Heart left ventricle (tissue), 16 donors: Measurements from ENCODE around the gene MAML3. TPM values are rescaled to one million over a fixed set of nuclear protein-coding genes. Genes with fewer than 3 reads are reported as not detected.

Experiments
- ATAC-seq, 4 donors: fragments of 200-7000 bp; cut with Tn5 transposase; one replicate each; pipeline ENCODE4 v1.9.1; 2020 to 2022; ENCODE audit warnings: moderate library complexity in 4 of 4, mild to moderate bottlenecking in 3 of 4, moderate number of reproducible peaks in 1 of 4
- DNase-seq, 5 donors: peaks; one replicate each; pipeline ENCODE4 v3.0.0-alpha.2; 2020
- H3K27ac ChIP-seq, 12 donors: fragments of 200-600 bp; sonication (generic) in 4 of 12; one replicate each; pipeline versions ENCODE4 v1.5.0 to v1.8.0; 2016 to 2022; ENCODE audit warnings: mild to moderate bottlenecking in 2 of 12
- H3K27me3 ChIP-seq, 9 donors: fragments of 200-600 bp; sonication (generic) in 2 of 9; one replicate each; pipeline versions ENCODE4 v1.5.1 to v1.8.0; 2016 to 2022; ENCODE audit warnings: mild to moderate bottlenecking in 3 of 9
- H3K36me3 ChIP-seq, 9 donors: fragments of 200-600 bp; sonication (generic) in 2 of 9; one replicate each; pipeline versions ENCODE4 v1.5.0 to v1.8.0; 2018 to 2022; ENCODE audit warnings: mild to moderate bottlenecking in 2 of 9
- H3K4me1 ChIP-seq, 12 donors: fragments of 200-600 bp; sonication (generic) in 4 of 12; one replicate each; pipeline versions ENCODE4 v1.5.0 to v1.8.0; 2016 to 2022; ENCODE audit warnings: mild to moderate bottlenecking in 3 of 12
- H3K4me3 ChIP-seq, 12 donors: fragments of 200-600 bp; sonication (generic) in 4 of 12; one replicate each; pipeline versions ENCODE4 v1.5.0 to v1.8.0; 2017 to 2022; ENCODE audit warnings: mild to moderate bottlenecking in 9 of 12, moderate library complexity in 4 of 12
- H3K9me3 ChIP-seq, 12 donors: fragments of 200-600 bp; sonication (generic) in 4 of 12; one replicate each; pipeline versions ENCODE4 v1.5.0 to v1.8.0; 2016 to 2022; ENCODE audit warnings: mild to moderate bottlenecking in 1 of 12
- CTCF ChIP-seq, 12 donors: fragments of 200-600 bp; sonication (generic) in 4 of 12; IDR thresholded peaks; one replicate each; pipeline versions ENCODE4 v1.5.0 to v1.8.0; 2018 to 2022; ENCODE audit warnings: antibody characterized with exemption in 12 of 12, mild to moderate bottlenecking in 5 of 12
- POLR2A ChIP-seq, 2 donors: fragments of 450-650 bp; IDR thresholded peaks; one replicate each; pipeline ENCODE4 v1.6.1; 2017; ENCODE audit warnings: antibody characterized with exemption in 2 of 2, mild to moderate bottlenecking in 2 of 2, moderate library complexity in 2 of 2
- WGBS, 4 donors: extraction: QIAGEN DNeasy Blood & Tissue Kit in 2 of 4; methylation state at CpG; one replicate each; pipeline versions ENCODE4 v1.1.5 to v1.1.7; 2013 to 2018; 5-methylcytosine and 5-hydroxymethylcytosine counted together
- intact Hi-C, 10 donors: fragments of 100-400 bp; cut with DNase I; formaldehyde crosslinking; loops; one replicate each; pipeline versions ENCODE4 v1.11.1 to v1.14.2; 2022
- polyA plus RNA-seq, 2 donors: library from polyadenylated mRNA; stranded (reverse); fragments of 200-250 nt; gene quantifications; one replicate each; pipeline ENCODE4 v1.2.3, GENCODE V29; 2013
- total RNA-seq, 9 donors: library from RNA; depleted of rRNA in 2 of 9; stranded (reverse); fragments of >200 nt in 2 of 9; fragmentation: NEBNext Ultra II Directional in 3 of 9; extraction: Animal tissue kit (Norgen Biotek cat#: 25700) in 3 of 9; gene quantifications; one replicate each; pipeline versions ENCODE4 v1.1.0 to v1.2.4, GENCODE V29; 2016 to 2023
- donor health status: ischemic (EF 13 %, LVEDD 7.1; RV severe dilation, severe dysfunction).
- donor health status: healthy with polysubstance abuse.
- donor health status: DM: no; HTN: yes; CAD: no.
- donor health status: DM: no; HTN: no; CAD: no.
- donor health status: ischemic (EF 25% LVEDD 6.9; RV normal size, moderate dysfunction).
- donor health status: ischemic (EF 25% LVEDD 5.7; RV mildly dilated, moderate dysfunction).
- donor health status: healthy.
- donor health status: DM: yes; HTN: yes; CAD: no.
- donor health status: ischemic (EF 35%, LVEDD 5.7; RV mildly dilated, moderate dysfunction).
- donor health status: nonischemic (EF 11% LVEDD 7.7; RV severe dilation, severe dysfunction).
- donor health status: DM: yes; HTN: yes; CAD: no.
- donor health status: PGD.
- donor health status: ischemic (EF 29% LVEDD 5.4; RV normal size, mild dysfunction).
- donor health status: nonischemic (EF 23%, LVEDD 6.1; RV moderate dilation, normal function).

MAML3 gene
- total and polyA plus RNA-seq, 11 donors: 0.76 to 5.9 (median 2.4) TPM

DNA sequence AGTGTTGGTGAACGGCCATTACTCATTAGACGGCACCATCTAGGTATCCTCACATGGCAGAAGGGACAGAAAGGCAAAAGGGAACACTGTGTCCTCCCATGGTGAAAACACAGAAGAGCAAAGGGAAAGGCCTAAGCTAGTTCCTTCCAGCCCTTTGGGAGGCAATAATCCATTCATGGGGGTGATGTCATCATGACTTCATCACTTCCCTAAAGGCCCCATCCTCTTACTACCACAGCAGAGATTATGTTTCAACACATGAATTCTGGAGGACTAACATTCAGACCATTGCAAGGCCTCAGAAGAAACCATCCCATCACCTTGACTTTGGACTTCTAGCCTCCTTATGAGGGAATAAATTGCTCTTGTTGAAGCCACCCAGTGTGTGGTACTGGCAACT is 250.1 kb downstream of the MAML3 start:
- Histone ChIP-seq H3K4me1 (peaks cover 0 to 40% (median 21%) of the 10 kb centered on the region in 12 donors), H3K27ac (no peak overlapping the region), H3K4me3 (no peak overlapping the region), H3K27me3 (no peaks in the 10 kb centered on the region), H3K36me3 (no peaks in the 10 kb centered on the region), H3K9me3 (peaks cover 0 to 5% (median 0%) of the 10 kb centered on the region in 12 donors)
- intact Hi-C loops: no loop called here
- DNase-seq (no peak), ATAC-seq (peak in 1 of 4 donors; percentile 45)
- WGBS, 4 donors: 96 to 100% (median 97%) methylated on average over 2 of the region's 2 CpGs
- TF ChIP-seq POLR2A (IDR thresholded peaks at IDR 0.05) (no peak), CTCF (IDR thresholded peaks at IDR 0.05) (no peak)

DNA sequence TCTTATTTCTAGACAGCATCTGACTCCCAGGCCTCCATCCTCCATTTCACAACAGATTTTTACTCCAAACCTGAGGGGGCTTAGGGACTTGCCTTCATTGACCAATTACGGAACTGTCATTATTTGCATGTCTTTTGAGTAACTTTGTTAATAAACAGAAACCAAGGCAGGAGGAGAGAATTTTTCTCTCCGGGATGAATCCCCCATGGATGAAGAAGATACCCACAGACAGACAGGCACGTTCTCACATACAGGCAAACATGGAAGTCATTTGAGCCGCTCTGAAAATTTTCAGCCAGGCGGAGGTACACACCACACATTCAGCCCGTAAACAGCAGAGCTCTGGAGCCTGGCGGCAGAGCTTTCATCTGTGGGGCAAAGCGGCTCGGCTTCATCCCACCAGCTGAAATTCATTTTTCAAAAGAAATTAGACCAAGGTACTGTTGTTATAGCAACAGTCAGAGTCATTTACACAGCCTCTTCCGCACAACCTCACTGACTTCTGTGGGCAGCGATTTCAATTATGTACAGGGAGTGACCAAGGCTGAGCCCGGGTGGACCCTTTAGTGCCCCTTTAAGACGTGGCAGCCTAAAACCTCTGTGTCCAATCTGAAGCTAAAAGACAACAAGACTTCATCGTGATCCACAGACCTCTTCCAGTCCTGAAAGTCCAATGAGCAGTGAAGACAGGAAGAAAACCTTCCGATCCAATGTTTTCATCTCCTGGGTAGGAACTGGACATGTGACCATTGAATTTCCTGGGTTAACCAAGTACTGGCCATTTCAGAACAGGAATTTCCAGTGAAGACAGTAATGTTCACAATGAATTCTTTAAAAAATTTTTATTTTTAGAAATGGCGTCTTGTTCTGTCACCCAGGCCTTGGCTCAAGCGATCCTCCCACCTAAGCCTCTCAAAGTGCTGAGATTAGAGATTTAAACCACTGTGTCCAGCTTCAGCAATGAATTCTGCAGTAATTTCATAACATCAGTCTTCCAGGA is 251.4 kb downstream of the MAML3 start:
- intact Hi-C loops: no loop called here
- DNase-seq (no peak), ATAC-seq (no peak)
- H3K9me3 ChIP-seq: peaks cover 0 to 5% (median 0%) of the 10 kb centered on the region in 12 donors
- WGBS, 4 donors: 73 to 89% (median 86%) methylated on average over 17 of the region's 17 CpGs
- peaks cover 0 to 40% (median 21%) of the 10 kb centered on the region in 12 donors for H3K4me1 ChIP-seq
- no peaks in the 10 kb centered on the region for H3K27me3 ChIP-seq
- H3K4me3 ChIP-seq: peak overlapping the region in 5 of 12 donors; percentile 20 to 37 (median 27)
- H3K36me3 ChIP-seq: no peaks in the 10 kb centered on the region
- peak overlapping the region in 2 of 12 donors; percentile 7 to 26 for H3K27ac ChIP-seq
- TF ChIP-seq POLR2A (IDR thresholded peaks at IDR 0.05) (no peak), CTCF (IDR thresholded peaks at IDR 0.05) (no peak)

DNA sequence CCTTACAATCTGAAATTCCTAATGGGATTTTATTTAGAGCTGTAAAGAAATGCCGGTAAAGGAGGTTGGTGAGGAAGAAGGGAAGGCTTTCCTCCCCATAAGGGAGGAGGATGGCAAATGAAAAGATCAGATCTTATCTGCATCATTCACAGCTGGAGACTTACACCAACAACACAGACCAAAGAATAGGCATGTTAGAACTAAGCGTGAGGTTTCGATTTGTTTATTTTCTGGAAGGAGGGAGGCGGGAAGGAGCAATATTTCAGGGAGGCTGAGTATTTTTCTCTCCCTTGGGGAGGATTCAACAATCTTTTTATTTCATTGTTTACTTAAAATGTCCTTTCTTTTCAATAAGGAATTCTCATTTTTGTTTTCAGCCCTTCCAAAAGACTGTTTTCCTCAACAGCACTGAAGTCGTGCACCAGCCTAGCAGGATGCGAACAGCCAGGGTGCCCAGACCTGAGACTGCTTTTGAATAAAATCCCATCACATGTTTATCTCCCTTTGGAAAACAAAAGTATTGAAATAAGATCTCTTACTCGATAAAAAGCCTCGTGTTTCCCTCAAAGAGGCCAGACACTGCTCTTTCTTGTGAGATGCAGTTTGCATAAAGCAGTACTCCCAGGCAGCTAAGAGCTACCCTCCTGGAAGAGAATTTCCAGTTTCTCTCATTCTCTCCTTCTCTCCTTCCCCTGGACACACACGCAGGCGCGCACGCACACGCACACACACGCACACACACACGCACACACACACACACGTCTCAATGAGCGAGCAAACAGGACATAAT is 252.3 kb downstream of the MAML3 start:
- Histone ChIP-seq H3K4me3 (peak overlapping the region in 9 of 12 donors; percentile 7 to 37 (median 33)), H3K4me1 (peaks cover 0 to 31% (median 15%) of the 10 kb centered on the region in 12 donors), H3K36me3 (no peaks in the 10 kb centered on the region), H3K27me3 (no peaks in the 10 kb centered on the region), H3K9me3 (peaks cover 0 to 5% (median 0%) of the 10 kb centered on the region in 12 donors), H3K27ac (peak overlapping the region in 5 of 12 donors; percentile 1 to 40 (median 26))
- no peak for DNase-seq
- intact Hi-C loops: no loop called here
- 39 to 63% (median 50%) methylated on average over 17 of the region's 17 CpGs for WGBS, 4 donors
- TF ChIP-seq POLR2A (IDR thresholded peaks at IDR 0.05) (no peak), CTCF (IDR thresholded peaks at IDR 0.05) (no peak)
- ATAC-seq: peak in 1 of 4 donors; percentile 28
